WTC11 (cell line): ENCODE measurements around the gene SECTM1. TPM values are rescaled to one million over a fixed set of nuclear protein-coding genes. Genes with fewer than 3 reads are reported as not detected.

Experiments
- ATAC-seq: fragments of 200-7000 bp; cut with Tn5 transposase; 2 replicates; pipeline ENCODE4 v1.10.0; 2021; ENCODE audit warnings: mild to moderate bottlenecking, moderate library complexity
- CTCF ChIA-PET: fragments of 300-600 bp; sonication (Branson Sonifier 250); formaldehyde crosslinking; loops from one replicate; lab custom pipeline; 2021; ENCODE audit warnings: antibody characterized with exemption; lab: Charles Lee
- POLR2A ChIA-PET: fragments of 350-600 bp; sonication (Branson Sonifier 250); formaldehyde crosslinking; loops from one replicate; lab custom pipeline; 2021; ENCODE audit warnings: antibody characterized with exemption; lab: Charles Lee
- DNase-seq: peaks from one replicate; pipeline ENCODE4 v3.0.0; 2021; ENCODE audit warnings: low spot score
- H3K27ac Mint-ChIP-seq: 2 replicates; pipeline ENCODE4 v1.8.0; 2021; ENCODE audit warnings: mixed read lengths
- H3K27me3 Mint-ChIP-seq: 2 replicates; pipeline ENCODE4 v1.8.0; 2021; ENCODE audit warnings: low read depth, mild to moderate bottlenecking, moderate library complexity, mixed read lengths
- H3K36me3 Mint-ChIP-seq: 2 replicates; pipeline ENCODE4 v1.8.0; 2021; ENCODE audit warnings: mixed read lengths
- H3K4me1 Mint-ChIP-seq: 2 replicates; pipeline ENCODE4 v1.8.0; 2022; ENCODE audit warnings: mixed read lengths
- H3K4me3 Mint-ChIP-seq: 2 replicates; pipeline ENCODE4 v1.8.0; 2021; ENCODE audit warnings: mild to moderate bottlenecking, moderate library complexity, mixed read lengths
- H3K9me3 Mint-ChIP-seq: 2 replicates; pipeline ENCODE4 v1.8.0; 2021; ENCODE audit warnings: mixed read lengths
- ARID4B ChIP-seq: sonication (generic); formaldehyde crosslinking; IDR thresholded peaks from 2 replicates; pipeline ENCODE4 v1.8.0; 2023; ENCODE audit warnings: missing genetic modification reagents, mild to moderate bottlenecking, borderline replicate concordance
- ATF1 ChIP-seq: sonication (generic); formaldehyde crosslinking; IDR thresholded peaks from 2 replicates; pipeline ENCODE4 v1.8.1; 2023; ENCODE audit warnings: mild to moderate bottlenecking, moderate library complexity, missing genetic modification reagents
- FOXK1 ChIP-seq: sonication (generic); formaldehyde crosslinking; IDR thresholded peaks from 2 replicates; pipeline ENCODE4 v1.8.0; 2022; ENCODE audit warnings: mild to moderate bottlenecking, moderate library complexity, missing genetic modification reagents
- JAZF1 ChIP-seq: fragments of 250-450 bp; sonication (Bioruptor Pico); IDR thresholded peaks from 2 replicates; pipeline ENCODE4 v1.9.0; 2021; ENCODE audit warnings: moderate library complexity, mild to moderate bottlenecking, inconsistent platforms
- MXD4 ChIP-seq: fragments of 250-450 bp; sonication (Bioruptor Pico); IDR thresholded peaks from 2 replicates; pipeline ENCODE4 v1.8.0; 2021; ENCODE audit warnings: mild to moderate bottlenecking, moderate library complexity, borderline replicate concordance
- NFE2L1 ChIP-seq: sonication (generic); formaldehyde crosslinking; IDR thresholded peaks from 2 replicates; pipeline ENCODE4 v1.8.1; 2023; ENCODE audit warnings: missing genetic modification reagents
- NR1H2 ChIP-seq: sonication (generic); formaldehyde crosslinking; IDR thresholded peaks from 2 replicates; pipeline ENCODE4 v1.9.0; 2021; ENCODE audit warnings: mild to moderate bottlenecking, moderate library complexity, missing genetic modification reagents
- PREB ChIP-seq: sonication (generic); formaldehyde crosslinking; IDR thresholded peaks from 2 replicates; pipeline ENCODE4 v1.8.1; 2022; ENCODE audit warnings: mild to moderate bottlenecking, missing genetic modification reagents, moderate library complexity, borderline replicate concordance
- ZMAT4 ChIP-seq: fragments of 250-450 bp; sonication (Bioruptor Pico); IDR thresholded peaks from 2 replicates; pipeline ENCODE4 v1.9.0; 2021; ENCODE audit warnings: mild to moderate bottlenecking
- total RNA-seq: library from RNA; stranded (reverse); gene quantifications from 3 replicates; pipeline ENCODE4 v1.2.3, GENCODE V29; 2021
- TF ChIP-seq, protein P1 (sequence below): fragments of 250-450 bp; sonication (Bioruptor Pico); IDR thresholded peaks from 2 replicates; pipeline ENCODE4 v1.9.0; 2021; ENCODE audit warnings: mild to moderate bottlenecking
- TF ChIP-seq, protein P2 (sequence below): fragments of 250-450 bp; sonication (Bioruptor Pico); conservative IDR thresholded peaks from 2 replicates; pipeline ENCODE4 v1.9.0; 2021; ENCODE audit warnings: mild to moderate bottlenecking
- TF ChIP-seq, protein P3 (sequence below): sonication (generic); formaldehyde crosslinking; conservative IDR thresholded peaks from 2 replicates; pipeline ENCODE4 v1.8.1; 2022; ENCODE audit warnings: mild to moderate bottlenecking, missing genetic modification reagents

The SECTM1 gene
- total RNA-seq, 1 experiment from 2014 or later = 0.22 TPM

- no peak for ATAC-seq
- H3K36me3 Mint-ChIP-seq = no peaks in the 10 kb centered on the region
Observed at GRCh38 chr17:82350182-82351030, 16.8 kb upstream of the SECTM1 start.

DNA sequence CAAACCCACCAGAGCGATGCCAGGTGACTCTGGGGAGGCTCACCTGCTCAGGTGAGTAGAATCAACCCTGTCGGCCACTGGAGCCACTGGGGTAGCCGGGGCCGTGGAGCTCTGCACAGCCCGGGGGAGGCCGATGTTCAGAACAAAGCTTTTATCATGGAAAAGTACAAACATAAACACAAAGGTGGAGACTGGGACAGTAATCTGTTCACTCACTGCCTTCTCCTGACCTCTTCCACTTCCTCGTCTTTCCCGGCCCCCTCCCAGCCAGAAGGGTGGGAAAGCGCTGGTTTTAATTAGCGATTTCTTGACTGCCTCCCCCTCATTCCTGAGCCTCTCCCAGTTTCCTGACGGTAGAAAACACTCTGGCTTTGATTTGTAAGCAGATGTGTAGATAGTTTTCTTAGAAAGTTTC is 15.7 kb upstream of the SECTM1 start:
- Mint-ChIP-seq H3K4me3 (no peak overlapping the region), H3K4me1 (no peaks in the 10 kb centered on the region)
- TF ChIP-seq JAZF1 (CRISPR knock-in tag) (no peak), MXD4 (no peak), NFE2L1 (no peak), FOXK1 (CRISPR knock-in tag) (no peak), PREB (CRISPR knock-in tag) (no peak), ZMAT4 (no peak), ARID4B (CRISPR knock-in tag) (no peak), ATF1 (CRISPR knock-in tag) (no peak)
- TF ChIP-seq, protein P1, sequence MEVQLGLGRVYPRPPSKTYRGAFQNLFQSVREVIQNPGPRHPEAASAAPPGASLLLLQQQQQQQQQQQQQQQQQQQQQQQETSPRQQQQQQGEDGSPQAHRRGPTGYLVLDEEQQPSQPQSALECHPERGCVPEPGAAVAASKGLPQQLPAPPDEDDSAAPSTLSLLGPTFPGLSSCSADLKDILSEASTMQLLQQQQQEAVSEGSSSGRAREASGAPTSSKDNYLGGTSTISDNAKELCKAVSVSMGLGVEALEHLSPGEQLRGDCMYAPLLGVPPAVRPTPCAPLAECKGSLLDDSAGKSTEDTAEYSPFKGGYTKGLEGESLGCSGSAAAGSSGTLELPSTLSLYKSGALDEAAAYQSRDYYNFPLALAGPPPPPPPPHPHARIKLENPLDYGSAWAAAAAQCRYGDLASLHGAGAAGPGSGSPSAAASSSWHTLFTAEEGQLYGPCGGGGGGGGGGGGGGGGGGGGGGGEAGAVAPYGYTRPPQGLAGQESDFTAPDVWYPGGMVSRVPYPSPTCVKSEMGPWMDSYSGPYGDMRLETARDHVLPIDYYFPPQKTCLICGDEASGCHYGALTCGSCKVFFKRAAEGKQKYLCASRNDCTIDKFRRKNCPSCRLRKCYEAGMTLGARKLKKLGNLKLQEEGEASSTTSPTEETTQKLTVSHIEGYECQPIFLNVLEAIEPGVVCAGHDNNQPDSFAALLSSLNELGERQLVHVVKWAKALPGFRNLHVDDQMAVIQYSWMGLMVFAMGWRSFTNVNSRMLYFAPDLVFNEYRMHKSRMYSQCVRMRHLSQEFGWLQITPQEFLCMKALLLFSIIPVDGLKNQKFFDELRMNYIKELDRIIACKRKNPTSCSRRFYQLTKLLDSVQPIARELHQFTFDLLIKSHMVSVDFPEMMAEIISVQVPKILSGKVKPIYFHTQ = no peak
- TF ChIP-seq, protein P2, sequence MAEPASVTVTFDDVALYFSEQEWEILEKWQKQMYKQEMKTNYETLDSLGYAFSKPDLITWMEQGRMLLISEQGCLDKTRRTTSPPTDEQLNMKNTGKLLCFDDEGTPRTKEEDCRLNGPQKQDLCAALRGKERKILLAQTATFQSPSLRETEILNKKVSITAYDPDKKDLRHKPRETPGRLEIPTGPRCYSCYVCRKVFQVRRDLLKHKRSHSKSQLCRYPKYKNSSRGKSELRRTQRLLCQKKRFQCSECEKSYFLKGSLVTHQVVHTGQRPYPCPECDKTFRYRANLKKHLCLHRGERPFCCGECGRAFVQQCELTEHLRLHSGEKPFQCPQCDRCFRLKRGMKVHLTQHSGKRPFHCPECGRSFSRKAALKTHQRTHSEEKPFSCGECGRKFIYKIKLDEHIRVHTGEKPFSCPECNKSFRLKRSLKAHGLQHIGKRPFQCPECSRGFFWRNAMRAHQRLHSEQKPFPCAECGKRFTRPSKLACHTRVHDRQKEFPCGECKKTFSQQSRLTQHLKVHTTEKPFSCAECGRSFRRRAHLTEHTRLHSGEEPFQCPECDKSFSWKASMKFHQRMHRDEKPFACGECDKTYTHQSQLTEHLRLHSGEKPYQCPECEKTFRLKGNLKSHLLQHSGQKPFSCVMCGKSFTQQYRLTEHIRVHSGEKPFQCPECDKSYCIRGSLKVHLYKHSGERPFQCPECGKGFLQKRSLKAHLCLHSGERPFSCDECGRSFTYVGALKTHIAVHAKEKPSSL (CRISPR knock-in tag) = no peak
- TF ChIP-seq, protein P3, sequence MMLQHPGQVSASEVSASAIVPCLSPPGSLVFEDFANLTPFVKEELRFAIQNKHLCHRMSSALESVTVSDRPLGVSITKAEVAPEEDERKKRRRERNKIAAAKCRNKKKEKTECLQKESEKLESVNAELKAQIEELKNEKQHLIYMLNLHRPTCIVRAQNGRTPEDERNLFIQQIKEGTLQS (CRISPR knock-in tag) = no peak
- TF ChIP-seq, all 79 proteins: peak for 0
- Mint-ChIP-seq H3K36me3 (no peaks in the 10 kb centered on the region), H3K27me3 (no peaks in the 10 kb centered on the region), H3K27ac (no peak overlapping the region), H3K9me3 (no peaks in the 10 kb centered on the region)
- ChIA-PET CTCF (interaction anchor here (1.0 to 1.2 kb wide), 2 partner anchors 49 to 75 kb away, joined by 3 to 4 read pairs; no protein-coding TSS in a partner anchor), POLR2A (no interaction called here)
- ATAC-seq = no peak
- DNase-seq = no peak

More at GRCh38 chr17:82350182-82351030, 16.8 kb upstream of the SECTM1 start:
- Mint-ChIP-seq H3K4me1 (no peaks in the 10 kb centered on the region), H3K27me3 (no peaks in the 10 kb centered on the region; the same call in 1 of the 2 replicates), H3K4me3 (no peak overlapping the region)
- POLR2A ChIA-PET = no interaction called here
- TF ChIP-seq NR1H2 (CRISPR knock-in tag) = no peak
- TF ChIP-seq, all 79 proteins: peak for 0
- CTCF ChIA-PET = interaction anchor here (1.0 to 1.8 kb wide), 8 partner anchors 20 to 74 kb away, joined by 3 to 5 read pairs (median 4); partner anchors contain the start of gene UTS2R
- Mint-ChIP-seq H3K9me3 (no peaks in the 10 kb centered on the region), H3K27ac (no peak overlapping the region)
- peak; percentile 56 for DNase-seq
